ENCODE results near the gene RNF220. TPM values are rescaled to one million over a fixed set of nuclear protein-coding genes. Genes with fewer than 3 reads are reported as not detected.

The RNF220 gene
- total and polyA plus RNA-seq, 8 donors: 50.8 to 108 (median 91.3) TPM

DNA sequence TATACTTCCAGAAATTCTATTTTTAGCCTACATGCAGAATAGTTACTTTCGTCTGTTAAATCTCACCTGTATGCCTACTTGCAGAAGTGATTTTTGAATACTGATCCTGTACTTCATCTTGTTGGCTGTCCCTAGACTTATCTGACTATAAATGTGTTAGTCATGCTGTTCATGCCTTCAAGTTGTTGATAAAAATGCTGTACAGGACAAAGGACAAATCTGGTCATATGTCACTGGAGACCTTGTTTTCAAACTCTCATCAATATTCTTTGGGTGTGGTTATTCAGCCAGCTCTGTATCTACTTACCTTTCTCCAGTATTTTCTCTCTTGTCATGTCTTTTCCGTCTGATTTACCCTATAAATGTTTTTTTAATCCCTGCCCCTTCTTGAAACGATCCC lies 132.9 kb downstream of the RNF220 start:
- intact Hi-C loops (cut with DNase I): no loop called here
- Histone ChIP-seq H3K27me3 (peaks cover 0 to 9% of the 10 kb centered on the region in 2 donors), H3K4me3 (no peak overlapping the region), H3K36me3 (no peaks in the 10 kb centered on the region), H3K27ac (no peak overlapping the region), H3K4me1 (no peaks in the 10 kb centered on the region), H3K9me3 (no peaks in the 10 kb centered on the region)
- no peak for ATAC-seq
- no peak for DNase-seq
- no peak for TF ChIP-seq CTCF (IDR thresholded peaks at IDR 0.05)

DNA sequence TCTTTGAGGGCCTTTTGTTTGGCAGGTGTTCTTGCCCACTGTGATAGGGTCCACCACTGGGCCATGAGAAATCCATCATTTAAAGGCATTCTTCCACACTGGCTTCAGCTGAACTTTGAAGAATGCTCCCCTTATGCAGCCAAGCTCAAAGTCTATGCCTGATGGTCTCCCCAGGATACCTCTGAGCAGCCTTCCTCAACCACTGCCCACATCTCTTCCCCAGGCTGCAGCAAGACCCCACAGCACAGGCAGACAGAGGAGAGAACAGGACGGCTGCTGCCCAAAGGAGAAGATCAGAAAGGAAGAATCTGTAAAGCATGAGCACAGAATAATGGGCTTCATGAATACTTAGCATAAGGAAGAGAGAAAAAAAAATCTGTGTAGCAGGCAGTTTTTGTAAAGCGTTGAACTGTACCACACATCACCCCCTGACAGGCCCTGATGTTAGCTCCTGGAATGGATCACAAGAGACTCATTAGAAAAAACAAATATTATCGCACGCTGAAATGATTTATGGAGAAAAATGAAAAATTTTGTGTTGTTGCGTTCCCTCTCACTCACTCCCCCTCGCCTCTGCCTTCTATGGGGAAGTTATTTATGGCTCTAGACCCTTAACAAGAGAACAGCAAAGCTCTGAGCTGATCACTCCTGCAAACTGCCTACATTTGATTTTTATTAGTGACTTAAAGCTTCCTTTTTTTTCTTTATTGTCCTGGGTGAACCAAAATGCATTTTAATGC lies 135.1 kb downstream of the RNF220 start:
- Histone ChIP-seq H3K36me3 (no peaks in the 10 kb centered on the region), H3K27ac (no peak overlapping the region), H3K27me3 (peaks cover 0 to 26% of the 10 kb centered on the region in 2 donors), H3K9me3 (no peaks in the 10 kb centered on the region), H3K4me1 (peaks cover 0 to 5% of the 10 kb centered on the region in 2 donors), H3K4me3 (no peak overlapping the region)
- ATAC-seq (no peak), DNase-seq (no peak)
- no peak for TF ChIP-seq CTCF (IDR thresholded peaks at IDR 0.05)
- intact Hi-C loops (cut with DNase I): no loop called here

DNA sequence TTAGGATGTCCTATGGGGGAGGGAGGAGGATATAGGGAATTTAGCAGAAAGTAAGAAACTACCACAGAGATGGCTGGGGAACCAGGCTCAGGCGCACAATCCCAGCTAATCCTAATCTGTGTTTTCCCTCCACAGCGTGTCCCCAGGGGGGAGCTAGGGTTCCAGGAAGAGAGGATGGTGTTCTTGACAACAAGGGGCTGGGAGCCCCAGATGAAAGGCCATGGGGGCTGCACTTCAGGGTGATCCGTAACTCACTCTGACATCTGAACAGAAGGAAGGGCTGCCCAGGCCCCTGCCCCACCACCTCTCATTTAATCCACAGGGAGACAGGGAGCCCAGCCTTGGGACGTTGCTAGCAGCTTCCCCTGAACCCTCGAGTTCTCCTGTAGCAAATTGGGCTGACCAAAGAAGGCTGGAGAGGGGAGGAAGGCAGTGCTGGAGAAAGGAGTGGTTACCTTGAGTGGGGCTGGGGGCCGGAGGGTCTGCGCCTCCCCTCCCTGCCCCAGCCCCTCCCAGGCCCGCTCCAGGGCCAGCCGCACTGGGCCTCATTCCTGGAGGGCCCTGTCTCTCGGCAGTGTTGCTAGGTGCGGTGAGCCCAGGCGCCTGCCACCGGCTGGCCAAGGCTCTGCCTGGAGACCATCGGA lies 137.5 kb downstream of the RNF220 start:
- no peak for ATAC-seq
- Histone ChIP-seq H3K27me3 (peaks cover 0 to 26% of the 10 kb centered on the region in 2 donors), H3K4me1 (peaks cover 0 to 5% of the 10 kb centered on the region in 2 donors), H3K36me3 (no peaks in the 10 kb centered on the region), H3K4me3 (no peak overlapping the region), H3K9me3 (no peaks in the 10 kb centered on the region), H3K27ac (no peak overlapping the region)
- intact Hi-C loops (cut with DNase I): no loop called here
- no peak for DNase-seq
- no peak for TF ChIP-seq CTCF (IDR thresholded peaks at IDR 0.05)

DNA sequence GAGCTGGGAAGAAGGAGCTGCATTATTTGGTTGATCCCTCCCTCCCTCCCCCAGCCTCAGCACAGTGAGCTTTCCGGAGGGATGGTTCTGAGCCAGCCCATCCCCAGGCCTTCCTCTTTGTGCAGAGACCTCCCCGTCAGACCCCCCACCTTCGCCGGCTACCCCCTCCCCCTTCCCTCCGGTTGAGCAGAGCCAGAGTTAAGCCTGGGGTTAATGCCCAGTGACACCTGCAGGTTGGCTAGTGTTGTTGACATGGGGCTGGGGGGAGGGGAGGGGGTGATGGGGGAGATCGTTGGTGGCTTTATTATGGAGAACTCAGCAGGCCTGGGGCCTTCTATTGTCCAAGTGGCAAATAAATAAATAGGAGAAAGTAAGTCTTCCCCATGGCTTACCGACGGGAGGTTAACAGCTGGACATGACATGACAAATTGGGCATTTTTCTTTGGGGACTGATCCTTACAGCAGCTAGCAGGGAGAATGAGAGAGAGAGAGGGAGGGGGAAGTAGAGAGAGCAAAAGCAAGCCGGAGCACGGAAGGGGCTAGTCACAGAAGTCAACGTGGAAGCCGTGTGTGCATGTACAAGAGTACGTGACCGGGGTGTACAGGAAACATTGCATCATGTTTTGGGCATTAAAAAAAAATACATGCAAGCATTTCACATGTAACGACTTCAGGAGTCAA lies 138.1 kb downstream of the RNF220 start:
- peaks cover 0 to 26% of the 10 kb centered on the region in 2 donors for H3K27me3 ChIP-seq

More for the DNA sequence above, 138.1 kb downstream of the RNF220 start:
- Histone ChIP-seq H3K4me1 (peaks cover 0 to 5% of the 10 kb centered on the region in 2 donors), H3K4me3 (no peak overlapping the region), H3K36me3 (no peaks in the 10 kb centered on the region), H3K9me3 (no peaks in the 10 kb centered on the region), H3K27ac (no peak overlapping the region)
- TF ChIP-seq CTCF (IDR thresholded peaks at IDR 0.05): no peak
- no peak for ATAC-seq
- intact Hi-C loops (cut with DNase I): no loop called here
- no peak for DNase-seq
